ENCODE measurements around the gene TIMM17B.

The TIMM17B gene

GRCh38 chrX:48897625-48898306 lies at the start of gene TIMM17B, which contains the start of gene PQBP1:
Gene TIMM17B, minus strand, starts transcription at chrX:48897768. Its CDS starts 19 bp downstream, at chrX:48897749.
Gene PQBP1, plus strand, starts transcription at chrX:48897930. Its CDS starts 580 bp downstream, at chrX:48898510.
- DNase-seq (ENCODE audit: low spot score) = peak; percentile 85

GRCh38 chrX:48945517-48946348 lies 48.2 kb upstream of the TIMM17B start:
- DNase-seq (ENCODE audit: low spot score) = peak; percentile 78

- DNase-seq (ENCODE audit: low spot score) = no peak
Measured at GRCh38 chrX:48942895-48943294, 45.3 kb upstream of the TIMM17B start.

- no peak for DNase-seq (ENCODE audit: low spot score)
Measured at GRCh38 chrX:48940404-48940955, 42.9 kb upstream of the TIMM17B start.

- DNase-seq (ENCODE audit: low spot score) = no peak
Measured at GRCh38 chrX:48939524-48940228, 42.1 kb upstream of the TIMM17B start.

GRCh38 chrX:48938721-48939425 lies 41.3 kb upstream of the TIMM17B start:
- no peak for DNase-seq (ENCODE audit: low spot score)

- DNase-seq (ENCODE audit: low spot score) = no peak
Measured at GRCh38 chrX:48937054-48937907, 39.7 kb upstream of the TIMM17B start.

GRCh38 chrX:48936429-48937053 lies 39.0 kb upstream of the TIMM17B start:
- DNase-seq (ENCODE audit: low spot score) = no peak

- no peak for DNase-seq (ENCODE audit: low spot score)
Measured at GRCh38 chrX:48935301-48935670, 37.7 kb upstream of the TIMM17B start.

- DNase-seq (ENCODE audit: low spot score) = no peak
Measured at GRCh38 chrX:48934581-48935300, 37.2 kb upstream of the TIMM17B start.

- DNase-seq (ENCODE audit: low spot score) = no peak
Measured at GRCh38 chrX:48933757-48934156, 36.2 kb upstream of the TIMM17B start.

GRCh38 chrX:48927736-48928382 lies 30.3 kb upstream of the TIMM17B start:
- no peak for DNase-seq (ENCODE audit: low spot score)

- no peak for DNase-seq (ENCODE audit: low spot score)
Measured at GRCh38 chrX:48927123-48927522, 29.6 kb upstream of the TIMM17B start.

- DNase-seq (ENCODE audit: low spot score) = no peak
Measured at GRCh38 chrX:48924270-48924669, 26.7 kb upstream of the TIMM17B start.

GRCh38 chrX:48923771-48924170 lies 26.2 kb upstream of the TIMM17B start:
- DNase-seq (ENCODE audit: low spot score) = no peak

GRCh38 chrX:48920718-48921104 lies 23.1 kb upstream of the TIMM17B start:
- no peak for DNase-seq (ENCODE audit: low spot score)

- DNase-seq (ENCODE audit: low spot score) = no peak
Measured at GRCh38 chrX:48919947-48920717, 22.6 kb upstream of the TIMM17B start.

- DNase-seq (ENCODE audit: low spot score) = no peak
Measured at GRCh38 chrX:48919360-48919841, 21.8 kb upstream of the TIMM17B start.

All from AG08396 (cell line).